Osteoblast (primary cell): Measurements from ENCODE around the gene PAPSS1. TPM values are rescaled to one million over a fixed set of nuclear protein-coding genes. Genes with fewer than 3 reads are reported as not detected.

ENCODE experiments used
- DNase-seq: peaks from one replicate; pipeline ENCODE4 v3.0.0; 2011; ENCODE audit warnings: low spot score, mixed read lengths; ENCODE audit not compliant: insufficient read length; ENCODE audit errors: missing footprints
- H2AFZ ChIP-seq: 2 replicates; pipeline ENCODE4 v1.6.0; 2011; ENCODE audit warnings: mild to moderate bottlenecking, low read length
- H3K27ac ChIP-seq: 2 replicates; pipeline ENCODE4 v1.5.1; 2011; ENCODE audit warnings: mild to moderate bottlenecking, low read depth, low read length, moderate library complexity
- H3K27me3 ChIP-seq: 2 replicates; pipeline ENCODE4 v1.6.0; 2012; ENCODE audit warnings: mild to moderate bottlenecking, control low read depth, inconsistent platforms, low read length, moderate library complexity; ENCODE audit not compliant: insufficient read depth
- H3K36me3 ChIP-seq: 2 replicates; pipeline ENCODE4 v1.5.1; 2011; ENCODE audit warnings: mild to moderate bottlenecking, low read length, control low read depth, moderate library complexity; ENCODE audit not compliant: insufficient read depth
- H3K4me1 ChIP-seq: 2 replicates; pipeline ENCODE4 v1.5.1; 2011; ENCODE audit warnings: mild to moderate bottlenecking, low read length, control low read depth, moderate library complexity; ENCODE audit not compliant: insufficient read depth
- H3K4me2 ChIP-seq: 2 replicates; pipeline ENCODE4 v1.6.0; 2011; ENCODE audit warnings: mild to moderate bottlenecking, low read length; ENCODE audit not compliant: insufficient read depth
- H3K4me3 ChIP-seq: fragments of 200-600 bp; sonication (generic); 3 replicates; pipeline ENCODE4 v1.5.1; 2012; ENCODE audit warnings: mild to moderate bottlenecking, low read length, inconsistent platforms; ENCODE audit not compliant: insufficient read depth
- H3K79me2 ChIP-seq: 2 replicates; pipeline ENCODE4 v1.6.0; 2012; ENCODE audit warnings: mild to moderate bottlenecking, low read length, control low read depth, inconsistent platforms; ENCODE audit not compliant: insufficient read depth
- H3K9me3 ChIP-seq: 2 replicates; pipeline ENCODE4 v1.5.1; 2011; ENCODE audit warnings: low read depth, low read length, control low read depth
- H4K20me1 ChIP-seq: 2 replicates; pipeline ENCODE4 v1.6.0; 2012; ENCODE audit warnings: mild to moderate bottlenecking, low read length, control low read depth; ENCODE audit not compliant: insufficient read depth
- total RNA-seq: library from RNA; depleted of rRNA; stranded (reverse); fragments of >200 nt; gene quantifications from 2 replicates; pipeline ENCODE4 v1.2.3, GENCODE V29; 2012
- TF ChIP-seq, protein P1 (sequence below): IDR thresholded peaks from 2 replicates; pipeline ENCODE4 v1.5.1; 2011; ENCODE audit warnings: mild to moderate bottlenecking, low read depth, low read length, moderate library complexity; ENCODE audit errors: extremely low read depth

PAPSS1 gene
- total RNA-seq, 1 donor = 123 TPM

DNA sequence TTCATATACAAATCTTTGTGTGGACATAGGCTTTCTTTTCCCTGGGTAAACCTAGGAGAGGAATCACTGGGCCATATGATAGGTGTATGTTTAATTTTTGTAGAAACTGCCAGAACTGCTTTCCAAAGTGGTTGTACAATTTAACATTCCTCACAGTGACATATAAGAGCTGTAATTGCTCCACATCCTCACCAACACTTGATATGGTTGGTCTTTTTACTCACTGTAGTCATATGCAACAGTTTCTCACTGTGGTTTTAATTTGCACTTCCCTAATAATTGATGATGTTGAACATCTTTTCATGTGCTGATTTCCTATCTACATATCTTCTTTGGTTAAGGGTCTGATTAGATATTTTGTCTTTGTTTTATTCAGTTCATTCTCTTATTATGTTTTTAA, 24.5 kb upstream of the PAPSS1 start:
- H3K4me2 ChIP-seq = no peak overlapping the region
- H3K4me1 ChIP-seq = peaks cover 14% of the 10 kb centered on the region
- no peaks in the 10 kb centered on the region for H3K36me3 ChIP-seq
- DNase-seq = no peak
- TF ChIP-seq, protein P1, sequence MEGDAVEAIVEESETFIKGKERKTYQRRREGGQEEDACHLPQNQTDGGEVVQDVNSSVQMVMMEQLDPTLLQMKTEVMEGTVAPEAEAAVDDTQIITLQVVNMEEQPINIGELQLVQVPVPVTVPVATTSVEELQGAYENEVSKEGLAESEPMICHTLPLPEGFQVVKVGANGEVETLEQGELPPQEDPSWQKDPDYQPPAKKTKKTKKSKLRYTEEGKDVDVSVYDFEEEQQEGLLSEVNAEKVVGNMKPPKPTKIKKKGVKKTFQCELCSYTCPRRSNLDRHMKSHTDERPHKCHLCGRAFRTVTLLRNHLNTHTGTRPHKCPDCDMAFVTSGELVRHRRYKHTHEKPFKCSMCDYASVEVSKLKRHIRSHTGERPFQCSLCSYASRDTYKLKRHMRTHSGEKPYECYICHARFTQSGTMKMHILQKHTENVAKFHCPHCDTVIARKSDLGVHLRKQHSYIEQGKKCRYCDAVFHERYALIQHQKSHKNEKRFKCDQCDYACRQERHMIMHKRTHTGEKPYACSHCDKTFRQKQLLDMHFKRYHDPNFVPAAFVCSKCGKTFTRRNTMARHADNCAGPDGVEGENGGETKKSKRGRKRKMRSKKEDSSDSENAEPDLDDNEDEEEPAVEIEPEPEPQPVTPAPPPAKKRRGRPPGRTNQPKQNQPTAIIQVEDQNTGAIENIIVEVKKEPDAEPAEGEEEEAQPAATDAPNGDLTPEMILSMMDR = no peak
- no peaks in the 10 kb centered on the region for H3K9me3 ChIP-seq
- peaks cover 3% of the 10 kb centered on the region for H3K27me3 ChIP-seq
- no peaks in the 10 kb centered on the region for H3K79me2 ChIP-seq
- H3K4me3 ChIP-seq = no peak overlapping the region
- no peak overlapping the region for H2AFZ ChIP-seq
- H4K20me1 ChIP-seq = no peaks in the 10 kb centered on the region
- H3K27ac ChIP-seq = no peak overlapping the region

DNA sequence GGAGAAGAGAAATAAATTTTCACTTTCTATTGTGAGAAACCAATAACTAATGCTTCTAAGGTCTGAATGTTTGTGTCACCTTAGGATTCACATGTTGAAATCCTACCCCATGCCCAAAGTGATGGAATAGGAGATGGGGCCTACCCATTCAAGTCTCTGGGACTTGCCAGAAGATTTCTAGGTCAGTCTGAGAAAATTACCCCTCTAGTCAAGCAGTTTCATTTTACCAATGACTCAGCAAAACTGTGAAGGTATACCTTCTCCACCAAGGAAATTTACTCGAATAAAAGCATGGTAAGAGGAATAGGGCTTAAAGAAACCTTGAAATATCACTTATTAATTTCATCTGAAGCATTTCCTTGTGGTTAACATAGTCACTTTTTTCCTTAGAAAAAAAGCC, 23.5 kb upstream of the PAPSS1 start:
- H3K36me3 ChIP-seq = no peaks in the 10 kb centered on the region
- TF ChIP-seq, protein P1 = no peak
- H3K4me1 ChIP-seq = peaks cover 14% of the 10 kb centered on the region
- H3K4me2 ChIP-seq = no peak overlapping the region
- H3K4me3 ChIP-seq = no peak overlapping the region
- DNase-seq = no peak
- no peak overlapping the region for H3K27ac ChIP-seq
- peak overlapping the region; percentile 45 for H2AFZ ChIP-seq
- H3K9me3 ChIP-seq = no peaks in the 10 kb centered on the region
- H4K20me1 ChIP-seq = no peaks in the 10 kb centered on the region
- no peaks in the 10 kb centered on the region for H3K27me3 ChIP-seq
- no peaks in the 10 kb centered on the region for H3K79me2 ChIP-seq

DNA sequence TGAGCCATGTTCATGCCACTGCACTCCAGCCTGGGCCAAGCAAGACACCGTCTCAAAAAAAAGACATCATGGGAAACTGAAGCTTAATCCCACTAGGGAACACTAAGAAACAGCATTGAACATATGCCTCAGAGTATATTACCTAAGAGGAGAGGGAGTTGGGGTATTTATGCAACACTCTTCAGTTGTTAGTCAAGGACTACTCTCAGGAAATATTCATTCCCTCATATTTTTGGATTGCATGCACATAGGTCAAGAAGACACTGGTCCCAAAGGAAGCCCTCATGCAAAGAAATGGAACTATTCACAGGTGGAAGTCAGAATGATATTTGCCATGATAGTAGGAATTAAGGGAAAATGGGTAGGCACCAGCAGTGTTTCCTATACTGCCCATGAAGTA, 22.8 kb upstream of the PAPSS1 start:
- H3K4me1 ChIP-seq = peaks cover 14% of the 10 kb centered on the region
- H3K4me2 ChIP-seq = no peak overlapping the region
- H3K9me3 ChIP-seq = no peaks in the 10 kb centered on the region
- TF ChIP-seq, protein P1 = no peak
- H3K27me3 ChIP-seq = no peaks in the 10 kb centered on the region
- no peak for DNase-seq
- no peak overlapping the region for H3K27ac ChIP-seq
- H3K4me3 ChIP-seq = no peak overlapping the region
- H3K79me2 ChIP-seq = no peaks in the 10 kb centered on the region
- H4K20me1 ChIP-seq = no peaks in the 10 kb centered on the region
- no peak overlapping the region for H2AFZ ChIP-seq
- no peaks in the 10 kb centered on the region for H3K36me3 ChIP-seq

DNA sequence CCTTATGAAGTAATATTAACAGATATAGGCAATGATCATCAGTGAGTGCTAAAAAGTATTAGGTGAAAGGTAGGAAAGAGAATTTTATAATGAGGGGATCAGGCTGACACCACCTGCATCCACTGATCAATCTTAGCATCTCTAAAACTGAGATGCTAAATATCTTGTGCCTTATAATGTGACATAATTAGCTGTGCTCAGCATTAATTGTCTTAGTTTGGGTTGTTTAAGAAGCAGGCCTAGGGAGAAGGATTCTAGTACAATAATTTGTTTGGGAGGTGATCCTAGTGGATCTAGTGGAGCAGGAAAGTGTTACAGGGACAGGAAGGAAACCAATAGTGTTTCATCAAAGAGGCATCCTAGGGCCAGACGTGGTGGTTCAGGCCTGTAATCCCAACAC, 22.2 kb upstream of the PAPSS1 start:
- TF ChIP-seq, protein P1 = no peak

More for the DNA sequence above, 22.2 kb upstream of the PAPSS1 start:
- Histone ChIP-seq H3K36me3 (no peaks in the 10 kb centered on the region), H3K4me2 (no peak overlapping the region), H2AFZ (no peak overlapping the region), H4K20me1 (no peaks in the 10 kb centered on the region), H3K27ac (no peak overlapping the region), H3K9me3 (no peaks in the 10 kb centered on the region), H3K27me3 (no peaks in the 10 kb centered on the region), H3K79me2 (no peaks in the 10 kb centered on the region), H3K4me3 (no peak overlapping the region), H3K4me1 (peaks cover 14% of the 10 kb centered on the region)
- DNase-seq = no peak
